ENCODE data around the gene FILIP1.

FILIP1 gene

DNA sequence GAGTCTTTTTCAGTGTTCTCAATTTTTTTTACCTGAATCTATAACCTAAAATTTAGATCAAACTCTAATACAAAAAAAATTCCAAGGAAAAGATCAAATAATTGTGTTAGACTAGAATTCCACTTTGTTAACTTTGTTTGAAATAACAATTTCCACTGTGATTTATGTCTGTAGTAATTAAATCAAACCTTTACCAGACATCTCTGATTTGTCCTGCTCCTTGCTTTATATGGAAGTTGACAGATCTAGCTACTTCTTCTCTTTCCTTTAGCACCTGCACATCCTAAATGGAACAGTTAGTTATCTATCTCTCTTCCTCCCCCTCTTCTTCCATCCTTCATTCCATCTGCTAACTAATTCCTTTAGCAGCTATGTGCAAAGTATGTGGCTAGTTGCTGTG is 109.5 kb downstream of the FILIP1 start:
- TF ChIP-seq, protein P1, sequence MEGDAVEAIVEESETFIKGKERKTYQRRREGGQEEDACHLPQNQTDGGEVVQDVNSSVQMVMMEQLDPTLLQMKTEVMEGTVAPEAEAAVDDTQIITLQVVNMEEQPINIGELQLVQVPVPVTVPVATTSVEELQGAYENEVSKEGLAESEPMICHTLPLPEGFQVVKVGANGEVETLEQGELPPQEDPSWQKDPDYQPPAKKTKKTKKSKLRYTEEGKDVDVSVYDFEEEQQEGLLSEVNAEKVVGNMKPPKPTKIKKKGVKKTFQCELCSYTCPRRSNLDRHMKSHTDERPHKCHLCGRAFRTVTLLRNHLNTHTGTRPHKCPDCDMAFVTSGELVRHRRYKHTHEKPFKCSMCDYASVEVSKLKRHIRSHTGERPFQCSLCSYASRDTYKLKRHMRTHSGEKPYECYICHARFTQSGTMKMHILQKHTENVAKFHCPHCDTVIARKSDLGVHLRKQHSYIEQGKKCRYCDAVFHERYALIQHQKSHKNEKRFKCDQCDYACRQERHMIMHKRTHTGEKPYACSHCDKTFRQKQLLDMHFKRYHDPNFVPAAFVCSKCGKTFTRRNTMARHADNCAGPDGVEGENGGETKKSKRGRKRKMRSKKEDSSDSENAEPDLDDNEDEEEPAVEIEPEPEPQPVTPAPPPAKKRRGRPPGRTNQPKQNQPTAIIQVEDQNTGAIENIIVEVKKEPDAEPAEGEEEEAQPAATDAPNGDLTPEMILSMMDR (IDR thresholded peaks at IDR 0.05; ENCODE audit: borderline replicate concordance, insufficient read depth, low read depth, low read length): no peak
- no peak overlapping the region for H3K4me3 ChIP-seq (ENCODE audit: low read depth, low read length)

- TF ChIP-seq, protein P1 (IDR thresholded peaks at IDR 0.05; ENCODE audit: borderline replicate concordance, insufficient read depth, low read depth, low read length): no peak
- H3K4me3 ChIP-seq (ENCODE audit: low read depth, low read length): no peak overlapping the region
Observed at GRCh38 chr6:75382634-75382900, 111.0 kb downstream of the FILIP1 start.

DNA sequence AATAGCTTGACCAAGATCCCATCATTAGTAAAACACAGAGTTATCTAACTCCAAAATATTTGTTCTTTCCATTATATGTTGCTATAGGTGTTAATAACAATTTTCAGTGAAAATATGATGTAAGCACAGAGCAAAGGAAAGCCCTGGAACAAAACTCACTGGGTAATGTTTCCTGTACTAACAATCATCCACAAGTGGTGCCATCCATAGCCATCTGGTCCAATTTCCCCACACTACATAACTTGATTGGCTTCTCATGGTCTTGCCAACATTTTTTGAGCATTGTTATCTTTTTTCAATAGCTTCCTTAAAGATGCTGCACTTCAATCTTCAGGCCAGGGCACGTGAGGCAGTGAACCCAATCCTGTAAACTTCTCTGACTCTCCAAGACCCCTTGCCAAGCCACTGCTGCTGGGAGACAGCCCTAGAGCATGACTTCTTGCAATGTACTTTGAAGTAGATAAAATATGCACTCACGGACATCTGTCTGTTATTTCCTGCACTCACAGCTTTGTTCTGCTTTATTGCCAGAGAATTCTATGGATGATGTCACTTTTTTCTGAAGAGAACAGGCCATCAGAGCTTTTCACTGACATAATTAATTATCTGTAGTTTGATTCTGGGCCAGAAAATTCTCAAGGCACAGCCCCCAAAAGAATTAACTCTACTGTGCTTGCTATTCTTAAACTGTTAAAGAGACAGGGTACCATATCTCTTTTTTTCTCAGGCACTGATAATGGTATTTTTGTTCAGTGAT is 111.5 kb downstream of the FILIP1 start:
- TF ChIP-seq, protein P1 (IDR thresholded peaks at IDR 0.05; ENCODE audit: borderline replicate concordance, insufficient read depth, low read depth, low read length): no peak
- H3K4me3 ChIP-seq (ENCODE audit: low read depth, low read length): no peak overlapping the region

DNA sequence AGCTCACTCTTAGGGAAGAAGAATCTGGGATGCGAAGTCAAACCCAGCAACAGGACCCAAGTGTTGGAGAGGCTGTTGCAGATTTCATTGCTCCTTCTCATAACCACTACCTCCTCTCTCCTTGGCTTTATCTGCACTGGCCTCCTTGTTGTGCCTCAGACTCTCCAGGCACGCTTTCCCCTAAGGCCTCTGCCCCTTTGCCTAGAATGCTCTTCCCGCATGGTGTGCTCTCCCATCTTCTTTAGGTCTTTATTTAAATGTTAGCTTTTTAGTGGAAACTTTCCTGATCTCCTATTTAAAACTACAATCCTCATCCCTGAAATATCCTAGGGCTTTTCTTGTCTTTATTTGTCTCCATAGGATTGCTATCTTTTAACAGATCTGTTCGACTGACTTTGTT is 114.1 kb downstream of the FILIP1 start:
- TF ChIP-seq, protein P1 (IDR thresholded peaks at IDR 0.05; ENCODE audit: borderline replicate concordance, insufficient read depth, low read depth, low read length): no peak
- no peak overlapping the region for H3K4me3 ChIP-seq (ENCODE audit: low read depth, low read length)

DNA sequence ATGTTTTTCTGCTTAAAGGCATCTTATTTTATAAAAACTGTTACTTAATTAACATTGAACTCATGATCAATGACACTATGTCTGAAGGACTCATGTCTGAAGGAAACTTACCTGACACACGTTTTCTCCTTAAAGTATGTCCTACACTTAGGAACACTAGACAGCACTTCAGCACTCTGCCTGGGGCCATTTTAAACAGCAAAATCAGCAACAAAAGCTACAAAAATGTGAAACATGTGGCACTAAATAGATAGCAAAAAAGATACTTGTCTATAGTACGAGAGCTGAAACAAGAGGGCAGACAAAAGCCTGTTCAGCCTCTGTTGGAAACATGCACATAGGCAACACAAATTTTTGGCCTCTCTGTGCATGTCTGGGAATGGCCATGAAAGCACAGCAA is 115.5 kb downstream of the FILIP1 start:
- H3K4me3 ChIP-seq (ENCODE audit: low read depth, low read length): no peak overlapping the region
- TF ChIP-seq, protein P1 (IDR thresholded peaks at IDR 0.05; ENCODE audit: borderline replicate concordance, insufficient read depth, low read depth, low read length): no peak

DNA sequence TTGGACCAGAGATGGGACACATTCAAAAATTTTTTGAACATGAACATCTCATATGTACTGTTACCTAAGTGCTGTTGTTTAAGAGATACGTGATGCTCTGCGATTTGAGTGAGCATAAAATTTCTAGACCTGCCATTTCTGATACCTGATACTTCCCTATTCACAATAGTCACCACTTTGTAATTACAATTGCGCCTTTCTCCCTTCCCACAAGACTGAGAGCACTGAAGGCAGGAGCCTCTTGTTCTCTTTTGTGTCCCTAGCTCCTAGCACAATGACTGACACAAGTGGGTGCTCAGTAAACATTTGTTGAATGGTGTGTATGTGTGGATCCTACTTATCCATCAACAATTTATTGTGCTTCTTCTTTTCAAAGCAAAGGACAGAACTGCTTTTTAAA is 116.2 kb downstream of the FILIP1 start:
- TF ChIP-seq, protein P1 (IDR thresholded peaks at IDR 0.05; ENCODE audit: borderline replicate concordance, insufficient read depth, low read depth, low read length): no peak

DNA sequence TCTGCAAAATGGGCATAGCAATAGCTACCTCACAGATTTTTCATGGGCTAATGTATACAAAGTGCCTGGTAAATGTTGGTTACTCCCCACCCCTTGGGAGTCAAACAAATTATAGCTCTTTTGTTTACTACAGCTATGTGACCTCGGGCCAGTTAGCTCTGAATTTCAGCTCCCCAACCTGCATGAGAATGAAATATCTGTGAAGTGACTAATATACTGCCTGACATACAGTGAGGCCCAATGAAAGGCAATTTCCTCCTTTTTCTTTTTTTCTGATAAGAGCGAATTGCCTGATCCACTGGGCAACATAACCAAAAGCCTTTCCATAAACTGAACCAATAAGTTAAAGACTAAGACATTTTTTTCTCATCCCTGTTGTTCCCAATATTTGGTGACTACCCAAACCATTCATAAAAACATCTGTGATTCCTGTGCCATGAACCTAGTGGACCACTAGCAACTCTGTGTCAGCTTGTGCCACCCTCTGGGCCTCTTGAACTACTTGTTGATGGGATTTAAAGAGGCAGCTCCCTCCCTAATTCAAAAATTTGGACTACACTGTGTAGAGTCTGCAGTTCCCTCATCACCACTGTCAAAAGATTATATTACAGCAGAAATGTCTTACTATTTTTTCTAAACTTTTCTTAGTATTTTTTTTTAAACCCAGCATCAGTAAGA is 117.1 kb downstream of the FILIP1 start:
- TF ChIP-seq, protein P1 (IDR thresholded peaks at IDR 0.05; ENCODE audit: borderline replicate concordance, insufficient read depth, low read depth, low read length): no peak
- H3K4me3 ChIP-seq (ENCODE audit: low read depth, low read length): no peak overlapping the region

More for the DNA sequence above, 116.2 kb downstream of the FILIP1 start:
- H3K4me3 ChIP-seq (ENCODE audit: low read depth, low read length): no peak overlapping the region

Data from GM12875 (cell line).